HL-60 (cell line): ENCODE results near the gene ZNF502.
A peak's percentile ranks its signal among the peaks of the same experiment; 100 is the strongest.

Experiments used
- DNase-seq, 2 experiments: peaks; one replicate each; pipeline ENCODE4 v3.0.0-alpha.2; 2010 to 2020; ENCODE audit warnings: low read depth in 1 of 2, low spot score in 1 of 2
- H3K27ac ChIP-seq: fragments of 250-450 bp; sonication (Bioruptor Pico); replicated peaks from 2 replicates; pipeline ENCODE4 v1.5.1; 2020; ENCODE audit warnings: mild to moderate bottlenecking, moderate library complexity
- H3K27me3 ChIP-seq: fragments of 250-450 bp; sonication (Bioruptor Pico); 2 replicates; pipeline ENCODE4 v1.5.1; 2021; ENCODE audit warnings: mild to moderate bottlenecking, moderate library complexity; ENCODE audit not compliant: insufficient read depth, poor library complexity, severe bottlenecking
- H3K4me3 ChIP-seq: replicated peaks from 2 replicates; pipeline ENCODE4 v1.5.1; 2011; ENCODE audit warnings: mild to moderate bottlenecking, control low read depth, low read length; ENCODE audit not compliant: insufficient read depth
- GABPA ChIP-seq: IDR thresholded peaks from 2 replicates; pipeline ENCODE4 v1.6.1; 2012; ENCODE audit warnings: low read depth
- POLR2AphosphoS5 ChIP-seq: IDR thresholded peaks from 2 replicates; pipeline ENCODE4 v1.6.1; 2012; ENCODE audit warnings: low read depth
- SPI1 ChIP-seq: IDR thresholded peaks from 2 replicates; pipeline ENCODE4 v1.6.1; 2012; ENCODE audit warnings: low read depth, mild to moderate bottlenecking, borderline replicate concordance
- TF ChIP-seq, protein P1 (sequence below): IDR thresholded peaks from 2 replicates; pipeline ENCODE4 v1.6.1; 2012; ENCODE audit warnings: low read depth; ENCODE audit not compliant: insufficient replicate concordance
- TF ChIP-seq, protein P2 (sequence below): IDR thresholded peaks from one replicate; pipeline ENCODE4 v1.5.1; 2011; ENCODE audit warnings: low read length, control low read depth, inconsistent platforms; ENCODE audit not compliant: insufficient read depth

ZNF502 gene

DNA sequence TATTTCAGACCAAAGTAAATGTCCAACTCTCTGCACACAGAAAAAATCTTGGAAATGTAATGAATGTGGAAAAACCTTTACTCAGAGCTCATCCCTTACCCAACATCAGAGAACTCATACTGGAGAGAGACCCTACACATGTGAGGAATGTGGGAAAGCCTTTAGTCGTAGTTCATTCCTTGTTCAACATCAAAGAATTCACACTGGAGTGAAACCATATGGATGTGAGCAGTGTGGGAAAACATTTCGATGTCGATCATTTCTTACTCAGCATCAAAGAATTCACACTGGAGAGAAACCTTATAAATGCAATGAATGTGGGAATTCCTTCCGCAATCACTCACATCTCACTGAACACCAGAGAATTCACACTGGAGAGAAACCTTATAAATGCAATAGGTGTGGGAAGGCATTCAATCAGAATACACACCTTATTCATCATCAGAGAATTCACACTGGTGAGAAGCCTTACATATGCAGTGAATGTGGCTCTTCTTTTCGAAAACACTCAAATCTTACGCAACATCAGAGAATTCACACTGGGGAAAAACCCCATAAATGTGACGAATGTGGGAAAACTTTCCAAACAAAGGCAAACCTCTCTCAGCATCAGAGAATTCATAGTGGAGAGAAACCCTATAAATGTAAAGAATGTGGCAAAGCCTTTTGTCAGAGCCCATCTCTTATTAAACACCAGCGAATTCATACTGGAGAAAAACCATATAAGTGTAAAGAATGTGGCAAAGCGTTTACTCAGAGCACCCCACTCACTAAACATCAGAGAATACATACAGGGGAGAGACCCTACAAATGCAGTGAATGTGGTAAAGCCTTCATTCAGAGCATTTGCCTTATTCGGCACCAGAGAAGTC is 9.0 kb downstream of the ZNF502 start:
- Histone ChIP-seq H3K27me3 (no peaks in the 10 kb centered on the region), H3K27ac (no peak overlapping the region), H3K4me3 (no peak overlapping the region)
- DNase-seq, result no peak
- TF ChIP-seq, protein P1, sequence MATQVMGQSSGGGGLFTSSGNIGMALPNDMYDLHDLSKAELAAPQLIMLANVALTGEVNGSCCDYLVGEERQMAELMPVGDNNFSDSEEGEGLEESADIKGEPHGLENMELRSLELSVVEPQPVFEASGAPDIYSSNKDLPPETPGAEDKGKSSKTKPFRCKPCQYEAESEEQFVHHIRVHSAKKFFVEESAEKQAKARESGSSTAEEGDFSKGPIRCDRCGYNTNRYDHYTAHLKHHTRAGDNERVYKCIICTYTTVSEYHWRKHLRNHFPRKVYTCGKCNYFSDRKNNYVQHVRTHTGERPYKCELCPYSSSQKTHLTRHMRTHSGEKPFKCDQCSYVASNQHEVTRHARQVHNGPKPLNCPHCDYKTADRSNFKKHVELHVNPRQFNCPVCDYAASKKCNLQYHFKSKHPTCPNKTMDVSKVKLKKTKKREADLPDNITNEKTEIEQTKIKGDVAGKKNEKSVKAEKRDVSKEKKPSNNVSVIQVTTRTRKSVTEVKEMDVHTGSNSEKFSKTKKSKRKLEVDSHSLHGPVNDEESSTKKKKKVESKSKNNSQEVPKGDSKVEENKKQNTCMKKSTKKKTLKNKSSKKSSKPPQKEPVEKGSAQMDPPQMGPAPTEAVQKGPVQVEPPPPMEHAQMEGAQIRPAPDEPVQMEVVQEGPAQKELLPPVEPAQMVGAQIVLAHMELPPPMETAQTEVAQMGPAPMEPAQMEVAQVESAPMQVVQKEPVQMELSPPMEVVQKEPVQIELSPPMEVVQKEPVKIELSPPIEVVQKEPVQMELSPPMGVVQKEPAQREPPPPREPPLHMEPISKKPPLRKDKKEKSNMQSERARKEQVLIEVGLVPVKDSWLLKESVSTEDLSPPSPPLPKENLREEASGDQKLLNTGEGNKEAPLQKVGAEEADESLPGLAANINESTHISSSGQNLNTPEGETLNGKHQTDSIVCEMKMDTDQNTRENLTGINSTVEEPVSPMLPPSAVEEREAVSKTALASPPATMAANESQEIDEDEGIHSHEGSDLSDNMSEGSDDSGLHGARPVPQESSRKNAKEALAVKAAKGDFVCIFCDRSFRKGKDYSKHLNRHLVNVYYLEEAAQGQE, result no peak
- TF ChIP-seq POLR2AphosphoS5, result no peak

DNA sequence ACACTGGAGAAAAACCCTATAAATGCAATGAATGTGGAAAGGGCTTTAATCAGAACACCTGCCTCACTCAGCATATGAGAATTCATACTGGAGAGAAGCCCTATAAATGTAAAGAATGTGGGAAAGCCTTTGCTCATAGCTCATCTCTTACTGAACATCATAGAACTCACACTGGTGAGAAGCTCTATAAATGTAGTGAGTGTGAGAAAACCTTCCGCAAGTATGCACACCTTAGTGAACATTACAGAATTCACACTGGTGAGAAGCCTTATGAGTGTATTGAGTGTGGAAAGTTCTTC is 9.6 kb downstream of the ZNF502 start:
- Histone ChIP-seq H3K27ac (no peak overlapping the region), H3K4me3 (no peak overlapping the region), H3K27me3 (no peaks in the 10 kb centered on the region)
- no peak for DNase-seq
- TF ChIP-seq POLR2AphosphoS5, result peak; percentile 21; the same call in 1 of the 2 replicates
- TF ChIP-seq, protein P2, sequence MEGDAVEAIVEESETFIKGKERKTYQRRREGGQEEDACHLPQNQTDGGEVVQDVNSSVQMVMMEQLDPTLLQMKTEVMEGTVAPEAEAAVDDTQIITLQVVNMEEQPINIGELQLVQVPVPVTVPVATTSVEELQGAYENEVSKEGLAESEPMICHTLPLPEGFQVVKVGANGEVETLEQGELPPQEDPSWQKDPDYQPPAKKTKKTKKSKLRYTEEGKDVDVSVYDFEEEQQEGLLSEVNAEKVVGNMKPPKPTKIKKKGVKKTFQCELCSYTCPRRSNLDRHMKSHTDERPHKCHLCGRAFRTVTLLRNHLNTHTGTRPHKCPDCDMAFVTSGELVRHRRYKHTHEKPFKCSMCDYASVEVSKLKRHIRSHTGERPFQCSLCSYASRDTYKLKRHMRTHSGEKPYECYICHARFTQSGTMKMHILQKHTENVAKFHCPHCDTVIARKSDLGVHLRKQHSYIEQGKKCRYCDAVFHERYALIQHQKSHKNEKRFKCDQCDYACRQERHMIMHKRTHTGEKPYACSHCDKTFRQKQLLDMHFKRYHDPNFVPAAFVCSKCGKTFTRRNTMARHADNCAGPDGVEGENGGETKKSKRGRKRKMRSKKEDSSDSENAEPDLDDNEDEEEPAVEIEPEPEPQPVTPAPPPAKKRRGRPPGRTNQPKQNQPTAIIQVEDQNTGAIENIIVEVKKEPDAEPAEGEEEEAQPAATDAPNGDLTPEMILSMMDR, result no peak

DNA sequence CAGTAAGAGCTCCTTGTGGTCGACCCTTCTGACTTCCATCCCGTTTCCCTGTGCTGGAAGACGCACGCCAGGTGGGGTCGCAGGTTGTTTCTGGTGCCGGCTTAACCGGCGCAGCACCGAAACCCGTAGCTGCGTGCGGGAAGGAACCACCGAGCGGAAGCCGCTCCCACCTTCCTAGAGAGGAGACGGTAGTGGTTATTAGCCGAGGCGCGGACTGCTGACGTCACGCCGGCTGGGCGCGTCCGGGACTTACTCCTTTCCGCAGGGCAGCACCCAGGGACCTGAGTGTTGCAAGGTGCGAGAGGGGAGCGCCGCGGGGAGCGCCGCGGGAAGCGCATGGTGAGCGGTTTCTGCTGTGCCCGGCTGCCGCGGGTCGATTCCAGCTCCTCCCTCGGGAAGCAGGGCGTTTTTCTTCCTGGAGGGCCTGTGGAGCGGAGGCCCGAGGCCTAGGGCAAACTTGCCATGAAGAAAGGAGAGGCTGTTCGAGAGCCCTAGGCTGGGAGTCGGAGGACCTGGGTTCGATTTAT is 17.0 kb downstream of the ZNF502 start, which contains the start of gene ZNF501:
ZNF501 (plus strand) TSS at position 252 of the 527 bp plus-strand sequence. CDS start 4,787 bp downstream, outside the sequence.
- peak; percentile 73 to 92 for DNase-seq
- TF ChIP-seq POLR2AphosphoS5 (peak; percentile 66), GABPA (peak; percentile 80)
- TF ChIP-seq, protein P1, result no peak
- Histone ChIP-seq H3K4me3 (peak within 1 kb of the TSS; percentile 44), H3K27ac (peak within 1 kb of the TSS; percentile 55), H3K27me3 (no peaks in the 10 kb centered on the region)

DNA sequence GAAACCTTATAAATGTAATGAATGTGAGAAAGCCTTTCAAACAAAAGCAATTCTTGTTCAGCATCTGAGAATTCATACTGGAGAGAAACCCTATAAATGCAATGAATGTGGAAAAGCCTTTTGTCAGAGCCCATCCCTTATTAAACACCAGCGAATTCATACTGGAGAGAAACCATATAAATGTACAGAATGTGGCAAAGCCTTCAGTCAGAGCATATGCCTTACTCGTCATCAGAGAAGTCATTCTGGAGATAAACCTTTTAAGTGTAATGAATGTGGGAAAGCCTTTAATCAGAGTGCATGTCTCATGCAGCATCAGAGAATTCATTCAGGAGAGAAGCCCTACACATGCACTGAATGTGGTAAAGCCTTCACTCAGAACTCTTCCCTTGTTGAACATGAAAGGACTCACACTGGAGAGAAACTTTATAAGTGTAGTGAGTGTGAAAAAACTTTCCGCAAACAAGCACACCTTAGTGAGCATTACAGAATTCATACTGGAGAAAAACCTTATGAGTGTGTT is 22.2 kb downstream of the ZNF502 start:
- no peak for DNase-seq
- Histone ChIP-seq H3K27ac (no peak overlapping the region), H3K27me3 (no peaks in the 10 kb centered on the region), H3K4me3 (no peak overlapping the region)
- TF ChIP-seq, protein P1, result no peak
- TF ChIP-seq, protein P2, result no peak
- TF ChIP-seq SPI1 (no peak), GABPA (no peak), POLR2AphosphoS5 (no peak)
